Nephron (organoid): Measurements from ENCODE around the gene NEUROD1.

Source experiments
- H3K27ac Mint-ChIP-seq, 3 experiments: 2 replicates each; pipeline ENCODE4 v1.8.0; 2020; ENCODE audit warnings: mixed read lengths in 3 of 3, mild to moderate bottlenecking in 2 of 3, moderate library complexity in 1 of 3
- H3K27me3 Mint-ChIP-seq: 2 replicates; pipeline ENCODE4 v1.8.0; 2021; ENCODE audit warnings: low read depth, mild to moderate bottlenecking, moderate library complexity, mixed read lengths
- H3K36me3 Mint-ChIP-seq: 2 replicates; pipeline ENCODE4 v1.8.0; 2020; ENCODE audit warnings: low read depth, mixed read lengths
- H3K4me1 Mint-ChIP-seq: 2 replicates; pipeline ENCODE4 v1.8.0; 2020; ENCODE audit warnings: mixed read lengths
- H3K4me3 Mint-ChIP-seq, 3 experiments: 2 replicates each; pipeline ENCODE4 v1.8.0; 2020; ENCODE audit warnings: mild to moderate bottlenecking in 3 of 3, mixed read lengths in 3 of 3, moderate library complexity in 2 of 3
- H3K9me3 Mint-ChIP-seq: 2 replicates; pipeline ENCODE4 v1.8.0; 2020; ENCODE audit warnings: mixed read lengths
- CTCF ChIP-seq, 3 experiments: fragments of 200-600 bp; sonication (generic); IDR thresholded peaks; one replicate each; pipeline ENCODE4 v1.5.0; 2021; ENCODE audit warnings: antibody characterized with exemption in 3 of 3; ENCODE audit not compliant: unreplicated experiment in 3 of 3

NEUROD1 gene

GRCh38 chr2:181642086-181642485 lies 38.2 kb downstream of the NEUROD1 start:
- peaks cover 5% of the 10 kb centered on the region for H3K9me3 Mint-ChIP-seq
- no peaks in the 10 kb centered on the region for H3K4me1 Mint-ChIP-seq
- no peaks in the 10 kb centered on the region for H3K27me3 Mint-ChIP-seq
- H3K36me3 Mint-ChIP-seq: no peaks in the 10 kb centered on the region
- H3K4me3 Mint-ChIP-seq: no peak overlapping the region
- peak overlapping the region in 1 of 3 experiments; percentile 82 for H3K27ac Mint-ChIP-seq
- no peak for TF ChIP-seq CTCF (IDR thresholded peaks at IDR 0.05; ENCODE audit: unreplicated experiment in 3 of 3)

GRCh38 chr2:181639686-181640085 lies 40.6 kb downstream of the NEUROD1 start:
- Mint-ChIP-seq H3K36me3 (no peaks in the 10 kb centered on the region), H3K4me3 (no peak overlapping the region), H3K9me3 (no peaks in the 10 kb centered on the region), H3K27ac (no peak overlapping the region), H3K4me1 (no peaks in the 10 kb centered on the region), H3K27me3 (peaks cover 5% of the 10 kb centered on the region)
- no peak for TF ChIP-seq CTCF (IDR thresholded peaks at IDR 0.05; ENCODE audit: unreplicated experiment in 3 of 3)

GRCh38 chr2:181632733-181633401 lies 47.5 kb downstream of the NEUROD1 start:
- Mint-ChIP-seq H3K27me3 (peaks cover 5% of the 10 kb centered on the region), H3K27ac (no peak overlapping the region), H3K4me3 (no peak overlapping the region), H3K4me1 (no peaks in the 10 kb centered on the region), H3K36me3 (no peaks in the 10 kb centered on the region), H3K9me3 (no peaks in the 10 kb centered on the region)
- no peak for TF ChIP-seq CTCF (IDR thresholded peaks at IDR 0.05; ENCODE audit: unreplicated experiment in 3 of 3)

GRCh38 chr2:181628590-181629585 lies 51.4 kb downstream of the NEUROD1 start:
- no peaks in the 10 kb centered on the region for H3K36me3 Mint-ChIP-seq
- no peaks in the 10 kb centered on the region for H3K4me1 Mint-ChIP-seq
- no peak overlapping the region for H3K4me3 Mint-ChIP-seq
- peaks cover 19% of the 10 kb centered on the region for H3K27me3 Mint-ChIP-seq
- TF ChIP-seq CTCF (IDR thresholded peaks at IDR 0.05; ENCODE audit: unreplicated experiment in 3 of 3): no peak
- H3K9me3 Mint-ChIP-seq: no peaks in the 10 kb centered on the region
- H3K27ac Mint-ChIP-seq: no peak overlapping the region

- H3K27ac Mint-ChIP-seq: no peak overlapping the region
- no peaks in the 10 kb centered on the region for H3K36me3 Mint-ChIP-seq
- TF ChIP-seq CTCF (IDR thresholded peaks at IDR 0.05; ENCODE audit: unreplicated experiment in 3 of 3): no peak
- peaks cover 19% of the 10 kb centered on the region for H3K27me3 Mint-ChIP-seq
- no peaks in the 10 kb centered on the region for H3K9me3 Mint-ChIP-seq
- no peaks in the 10 kb centered on the region for H3K4me1 Mint-ChIP-seq
- H3K4me3 Mint-ChIP-seq: no peak overlapping the region
These were observed 52.8 kb downstream of the NEUROD1 start for GRCh38 chr2:181627545-181627944.
